ENCODE measurements around the gene GRIFIN.

The GRIFIN gene

GRCh38 chr7:2493205-2494164 is 17.3 kb upstream of the GRIFIN start:
- Histone ChIP-seq H3K4me3 (no peak overlapping the region), H3K4me2 (peak overlapping the region; percentile 13 to 83 (median 77); a peak in 20 of 22 replicates), H3K36me3 (no peaks in the 10 kb centered on the region), H3K9me3 (replicated peaks in 1 of 11) (no peaks in the 10 kb centered on the region), H3K4me1 (peaks cover 46 to 81% (median 74%) of the 10 kb centered on the region in 10 experiments), H3K27me3 (peaks cover 0 to 25% (median 0%) of the 10 kb centered on the region in 11 experiments; a peak in 3 of 22 replicates), H3K9ac (peak overlapping the region in 3 of 11 experiments; percentile 14 to 44 (median 32); a peak in 3 of 22 replicates), H3K27ac (no peak overlapping the region; a peak in 1 of 22 replicates), H4K20me1 (no peaks in the 10 kb centered on the region)
- no peak for TF ChIP-seq Cebpa-rat (IDR thresholded peaks at IDR 0.05)

DNA sequence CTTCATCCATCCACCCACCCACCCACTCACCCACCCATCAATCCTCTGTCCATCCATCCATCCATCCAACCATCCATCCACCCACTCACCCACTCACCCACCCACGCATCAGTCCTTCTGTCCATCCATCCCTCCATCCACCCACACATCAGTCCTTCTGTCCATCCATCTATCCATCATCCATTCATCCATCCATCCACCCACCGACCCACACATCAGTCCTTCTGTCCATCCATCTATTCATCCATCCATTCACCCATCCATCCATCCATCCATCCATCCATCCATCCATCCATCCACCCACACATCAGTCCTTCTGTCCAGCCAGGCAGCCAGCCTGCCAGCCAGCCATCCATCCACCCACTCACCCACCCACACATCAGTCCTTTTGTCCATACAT is 15.8 kb upstream of the GRIFIN start:
- no peak overlapping the region for H3K9ac ChIP-seq
- no peak for TF ChIP-seq Cebpa-rat (IDR thresholded peaks at IDR 0.05)

DNA sequence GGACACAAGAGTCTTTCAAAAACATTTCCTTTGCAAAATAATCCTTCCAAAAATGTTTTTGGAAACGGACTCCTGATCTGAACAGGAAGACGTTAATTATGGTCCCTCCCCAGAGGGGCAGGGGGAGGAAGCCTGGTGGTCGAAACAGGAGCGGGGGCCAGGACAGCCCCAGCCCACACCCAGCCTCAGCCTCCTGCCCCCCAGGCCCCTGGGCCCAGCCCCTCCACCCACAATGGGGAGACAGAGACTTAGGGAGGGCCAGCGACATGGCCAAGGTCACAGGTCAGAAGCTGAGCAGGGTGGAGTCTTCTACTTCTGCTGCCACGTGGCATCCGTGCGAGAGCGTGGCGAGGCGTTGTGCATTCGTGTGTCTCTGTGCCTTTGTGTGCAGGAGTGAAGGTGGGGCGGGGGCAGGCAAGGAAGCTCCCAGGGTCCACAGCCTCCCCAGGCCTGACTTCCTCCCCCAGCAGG is 14.0 kb upstream of the GRIFIN start:
- Histone ChIP-seq H3K27me3 (peaks cover 0 to 15% (median 0%) of the 10 kb centered on the region in 11 experiments; a peak in 3 of 22 replicates), H4K20me1 (no peaks in the 10 kb centered on the region), H3K4me1 (peaks cover 43 to 77% (median 73%) of the 10 kb centered on the region in 10 experiments), H3K9ac (peak overlapping the region in 6 of 11 experiments; percentile 22 to 54 (median 38); a peak in 6 of 22 replicates), H3K36me3 (no peaks in the 10 kb centered on the region), H3K27ac (peak overlapping the region in 7 of 11 experiments; percentile 5 to 74 (median 45); a peak in 10 of 22 replicates), H3K4me2 (peak overlapping the region; percentile 40 to 93 (median 86); a peak in 21 of 22 replicates), H3K4me3 (no peak overlapping the region), H3K9me3 (replicated peaks in 1 of 11) (no peaks in the 10 kb centered on the region)
- TF ChIP-seq Cebpa-rat (IDR thresholded peaks at IDR 0.05): no peak

More for the DNA sequence above, 15.8 kb upstream of the GRIFIN start:
- Histone ChIP-seq H3K9me3 (replicated peaks in 1 of 11) (no peaks in the 10 kb centered on the region), H3K4me3 (no peak overlapping the region), H4K20me1 (no peaks in the 10 kb centered on the region), H3K4me1 (peaks cover 43 to 81% (median 74%) of the 10 kb centered on the region in 10 experiments), H3K4me2 (no peak overlapping the region), H3K27ac (no peak overlapping the region), H3K36me3 (no peaks in the 10 kb centered on the region), H3K27me3 (peaks cover 0 to 15% (median 0%) of the 10 kb centered on the region in 11 experiments; a peak in 3 of 22 replicates)

DNA sequence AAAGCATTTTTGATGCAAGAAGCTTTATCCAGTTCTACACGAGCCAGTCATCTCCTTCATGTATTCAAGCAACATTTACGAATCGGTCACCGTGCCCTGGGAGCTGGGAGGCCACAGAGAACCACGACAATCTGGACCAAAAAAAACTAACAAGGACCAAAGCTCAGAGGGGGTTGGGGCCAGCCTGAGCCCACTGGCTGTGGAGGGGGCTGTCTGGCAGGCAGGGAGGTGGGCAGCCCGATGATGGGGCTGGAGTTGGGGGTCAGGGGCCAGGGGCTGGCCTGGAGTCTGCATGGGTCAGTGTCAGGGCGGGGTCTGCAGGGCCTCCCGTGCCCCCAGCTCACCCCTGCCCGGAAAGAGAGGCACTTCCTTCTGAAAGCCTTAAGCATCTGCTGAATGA is 12.5 kb upstream of the GRIFIN start:
- Histone ChIP-seq H3K4me1 (peaks cover 34 to 77% (median 72%) of the 10 kb centered on the region in 10 experiments), H3K27me3 (peaks cover 0 to 10% (median 0%) of the 10 kb centered on the region in 11 experiments; a peak in 3 of 22 replicates), H3K27ac (peak overlapping the region in 7 of 11 experiments; percentile 13 to 74 (median 53); a peak in 11 of 22 replicates), H3K9ac (peak overlapping the region in 7 of 11 experiments; percentile 2 to 65 (median 50); a peak in 9 of 22 replicates), H3K4me3 (no peak overlapping the region), H3K9me3 (replicated peaks in 1 of 11) (no peaks in the 10 kb centered on the region), H3K36me3 (no peaks in the 10 kb centered on the region), H3K4me2 (peak overlapping the region; percentile 45 to 93 (median 86); a peak in 21 of 22 replicates), H4K20me1 (no peaks in the 10 kb centered on the region)
- TF ChIP-seq Cebpa-rat (IDR thresholded peaks at IDR 0.05): no peak

DNA sequence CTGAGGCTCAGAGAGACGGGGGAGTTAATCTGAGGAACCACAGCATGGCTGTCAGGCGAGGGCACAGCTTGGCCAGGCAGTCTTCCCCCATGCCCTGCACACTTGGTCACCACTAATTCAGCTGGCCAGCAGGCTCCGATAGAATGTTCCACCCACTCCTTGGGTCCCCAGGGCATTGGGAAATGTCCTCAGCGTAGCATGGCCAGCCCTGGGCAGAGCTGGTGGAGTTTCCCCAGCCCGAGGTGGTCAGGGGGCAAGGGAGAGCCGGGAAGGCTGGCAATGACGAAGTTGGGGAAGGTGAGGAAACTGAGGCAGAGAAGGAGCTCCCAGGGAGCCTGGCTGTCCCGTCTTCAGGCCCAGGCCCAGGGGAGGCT is 12.1 kb upstream of the GRIFIN start:
- Histone ChIP-seq H3K36me3 (no peaks in the 10 kb centered on the region), H3K9me3 (replicated peaks in 1 of 11) (peaks cover 0 to 2% (median under 1%) of the 10 kb centered on the region in 11 experiments; a peak in 5 of 22 replicates), H4K20me1 (no peaks in the 10 kb centered on the region), H3K4me2 (peak overlapping the region; percentile 45 to 93 (median 86)), H3K27ac (peak overlapping the region in 6 of 11 experiments; percentile 27 to 74 (median 60); a peak in 11 of 22 replicates), H3K4me1 (peaks cover 30 to 77% (median 72%) of the 10 kb centered on the region in 10 experiments), H3K27me3 (peaks cover 0 to 10% (median 0%) of the 10 kb centered on the region in 11 experiments; a peak in 3 of 22 replicates), H3K9ac (peak overlapping the region in 8 of 11 experiments; percentile 2 to 65 (median 35); a peak in 11 of 22 replicates), H3K4me3 (no peak overlapping the region)
- TF ChIP-seq Cebpa-rat (IDR thresholded peaks at IDR 0.05): no peak

DNA sequence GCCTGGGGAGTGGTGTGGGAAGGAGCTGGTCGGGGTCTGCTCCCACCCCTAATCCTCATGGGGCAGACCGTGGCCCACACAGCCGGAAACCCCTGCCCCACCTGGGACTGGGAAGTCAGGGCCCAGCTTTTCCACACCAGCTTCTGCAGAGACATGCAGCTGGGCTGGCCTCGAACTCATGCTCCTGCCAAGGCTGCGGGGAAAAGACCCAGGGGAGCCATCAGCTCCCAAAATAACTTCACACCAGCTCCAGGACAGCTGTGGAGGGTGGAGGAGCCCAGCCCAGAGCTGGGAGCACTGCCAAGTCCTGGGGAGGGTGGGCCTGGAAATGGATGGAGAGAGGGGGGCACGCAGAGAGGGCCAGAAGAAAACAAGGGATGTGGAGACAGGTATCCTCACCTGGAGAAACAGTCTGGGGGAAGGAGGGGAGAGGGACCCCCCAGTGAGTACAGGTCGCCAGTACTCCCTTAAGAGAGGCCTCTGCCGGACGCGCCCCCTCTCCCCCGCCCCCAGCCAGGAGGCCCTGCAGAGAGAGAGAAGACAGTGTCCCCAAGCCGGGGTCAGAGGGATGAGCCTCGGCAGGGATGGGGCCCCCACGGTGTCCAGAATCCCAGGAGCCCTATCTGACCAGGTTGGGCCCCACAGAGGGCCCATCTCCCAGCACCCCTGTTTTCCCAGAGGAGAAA is 11.5 kb upstream of the GRIFIN start:
- Histone ChIP-seq H3K9ac (peak overlapping the region in 8 of 11 experiments; percentile 2 to 65 (median 35); a peak in 11 of 22 replicates), H3K4me3 (no peak overlapping the region), H3K27me3 (peaks cover 0 to 10% (median 0%) of the 10 kb centered on the region in 11 experiments; a peak in 3 of 22 replicates), H3K4me2 (peak overlapping the region; percentile 45 to 93 (median 86)), H3K36me3 (no peaks in the 10 kb centered on the region), H3K9me3 (replicated peaks in 1 of 11) (peaks cover 4 to 8% (median 5%) of the 10 kb centered on the region in 11 experiments; a peak in 16 of 22 replicates), H3K4me1 (peaks cover 30 to 74% (median 68%) of the 10 kb centered on the region in 10 experiments), H3K27ac (peak overlapping the region in 6 of 11 experiments; percentile 27 to 74 (median 60); a peak in 11 of 22 replicates), H4K20me1 (no peaks in the 10 kb centered on the region)
- TF ChIP-seq Cebpa-rat (IDR thresholded peaks at IDR 0.05): no peak

DNA sequence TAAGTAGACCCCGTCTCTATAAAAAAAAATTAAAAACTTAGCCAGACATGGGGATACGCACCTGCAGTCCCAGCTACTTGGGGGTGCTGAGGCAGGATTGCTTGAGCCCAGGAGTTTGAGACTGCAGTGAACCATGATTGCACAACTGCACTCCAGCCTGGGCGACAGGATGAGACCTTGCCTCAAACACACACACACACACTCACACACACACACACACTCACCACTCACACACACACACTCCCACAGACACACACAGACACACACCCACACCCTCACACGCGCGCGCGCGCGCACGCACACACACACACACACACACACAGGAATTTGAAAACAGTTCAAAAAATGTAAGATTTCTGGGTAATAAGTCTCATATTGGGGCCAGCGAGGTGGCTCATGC is 8.7 kb upstream of the GRIFIN start:
- TF ChIP-seq Cebpa-rat (IDR thresholded peaks at IDR 0.05): peak in 5 of 11 experiments; percentile 10 to 65 (median 17); a peak in 6 of 22 replicates
- Histone ChIP-seq H3K9ac (peak overlapping the region in 1 of 11 experiments; percentile 15; a peak in 1 of 22 replicates), H3K9me3 (replicated peaks in 1 of 11) (peaks cover 5 to 13% (median 8%) of the 10 kb centered on the region in 11 experiments; a peak in 16 of 22 replicates), H3K27me3 (peaks cover 0 to 9% (median 0%) of the 10 kb centered on the region in 11 experiments; a peak in 3 of 22 replicates), H3K4me1 (peaks cover 23 to 64% (median 58%) of the 10 kb centered on the region in 10 experiments), H4K20me1 (no peaks in the 10 kb centered on the region), H3K36me3 (no peaks in the 10 kb centered on the region), H3K4me2 (peak overlapping the region in 9 of 11 experiments; percentile 33 to 58 (median 49); a peak in 15 of 22 replicates), H3K27ac (no peak overlapping the region), H3K4me3 (no peak overlapping the region)

DNA sequence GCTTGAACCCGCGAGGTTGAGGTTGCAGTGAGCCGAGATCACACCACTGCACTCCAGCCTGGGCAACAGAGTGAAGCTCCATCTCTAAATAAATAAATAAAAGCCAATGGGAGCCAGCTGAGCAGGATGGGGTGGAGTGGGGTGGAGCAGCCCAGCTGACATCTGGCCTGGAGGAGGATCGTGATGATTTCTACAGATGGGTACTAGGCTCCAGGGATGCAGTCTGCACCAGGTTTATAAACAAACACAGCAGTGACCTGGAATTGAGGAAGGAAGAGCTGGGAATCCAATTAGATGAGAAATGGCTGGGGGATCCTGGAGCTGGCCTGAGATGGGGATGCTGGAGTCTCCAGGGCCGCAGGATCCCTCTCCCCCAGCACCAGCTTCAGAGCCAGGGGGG is 7.3 kb upstream of the GRIFIN start:
- Histone ChIP-seq H3K9ac (no peak overlapping the region), H3K36me3 (no peaks in the 10 kb centered on the region), H3K9me3 (replicated peaks in 1 of 11) (peaks cover 5 to 13% (median 8%) of the 10 kb centered on the region in 11 experiments; a peak in 16 of 22 replicates), H3K4me2 (peak overlapping the region in 7 of 11 experiments; percentile 18 to 51 (median 36); a peak in 9 of 22 replicates), H4K20me1 (no peaks in the 10 kb centered on the region), H3K27ac (0 out of 22 replicates have a peak overlapping the region, but pooled peaks of 1 of the 11 experiments have one; percentile 28), H3K27me3 (peaks cover 0 to 5% (median 0%) of the 10 kb centered on the region in 11 experiments; a peak in 3 of 22 replicates), H3K4me3 (no peak overlapping the region), H3K4me1 (peaks cover 14 to 64% (median 58%) of the 10 kb centered on the region in 10 experiments)
- no peak for TF ChIP-seq Cebpa-rat (IDR thresholded peaks at IDR 0.05)

All from BLaER1 treated with 17β-estradiol and CSF1 and Interleukin-3, amounts not matched to agents 10 nM and 100 nM (cell line).